ENCODE measurements around the gene NPHP4.

Gene NPHP4

DNA sequence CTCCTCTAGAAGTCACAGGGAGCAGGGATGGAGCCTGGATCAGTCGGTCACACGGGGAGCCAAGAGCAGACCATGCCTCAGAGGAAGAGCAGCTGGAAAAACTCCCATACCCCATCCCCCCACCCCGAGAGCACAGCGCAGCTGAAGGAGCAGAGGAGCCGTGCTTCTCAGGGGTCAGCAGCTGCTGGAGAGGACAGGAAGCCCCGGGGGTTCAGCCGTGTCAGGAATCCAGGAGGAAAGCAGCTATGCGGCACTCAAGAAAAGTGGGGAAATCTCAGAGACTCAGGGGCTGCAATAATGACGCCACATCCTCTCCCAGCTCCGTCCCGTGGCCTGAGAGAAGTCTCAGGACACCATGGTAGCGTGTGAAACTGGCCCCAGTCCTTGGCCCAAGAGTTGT lies 102.3 kb downstream of the NPHP4 start:
- TF ChIP-seq, protein P1, sequence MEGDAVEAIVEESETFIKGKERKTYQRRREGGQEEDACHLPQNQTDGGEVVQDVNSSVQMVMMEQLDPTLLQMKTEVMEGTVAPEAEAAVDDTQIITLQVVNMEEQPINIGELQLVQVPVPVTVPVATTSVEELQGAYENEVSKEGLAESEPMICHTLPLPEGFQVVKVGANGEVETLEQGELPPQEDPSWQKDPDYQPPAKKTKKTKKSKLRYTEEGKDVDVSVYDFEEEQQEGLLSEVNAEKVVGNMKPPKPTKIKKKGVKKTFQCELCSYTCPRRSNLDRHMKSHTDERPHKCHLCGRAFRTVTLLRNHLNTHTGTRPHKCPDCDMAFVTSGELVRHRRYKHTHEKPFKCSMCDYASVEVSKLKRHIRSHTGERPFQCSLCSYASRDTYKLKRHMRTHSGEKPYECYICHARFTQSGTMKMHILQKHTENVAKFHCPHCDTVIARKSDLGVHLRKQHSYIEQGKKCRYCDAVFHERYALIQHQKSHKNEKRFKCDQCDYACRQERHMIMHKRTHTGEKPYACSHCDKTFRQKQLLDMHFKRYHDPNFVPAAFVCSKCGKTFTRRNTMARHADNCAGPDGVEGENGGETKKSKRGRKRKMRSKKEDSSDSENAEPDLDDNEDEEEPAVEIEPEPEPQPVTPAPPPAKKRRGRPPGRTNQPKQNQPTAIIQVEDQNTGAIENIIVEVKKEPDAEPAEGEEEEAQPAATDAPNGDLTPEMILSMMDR (IDR thresholded peaks at IDR 0.05; ENCODE audit: low read depth, low read length, poor library complexity, severe bottlenecking), result no peak
- TF ChIP-seq EZH2phosphoT487 (IDR thresholded peaks at IDR 0.05; ENCODE audit: borderline replicate concordance, low read length), result no peak
- no peaks in the 10 kb centered on the region for H3K79me2 ChIP-seq (ENCODE audit: control insufficient read depth, low read length)
- H3K9me2 ChIP-seq (replicated peaks; ENCODE audit: control insufficient read depth, low read length), result no peaks in the 10 kb centered on the region
- H3K9me3 ChIP-seq (ENCODE audit: control insufficient read depth, insufficient read depth, low read length), result no peaks in the 10 kb centered on the region
- H3K4me3 ChIP-seq (ENCODE audit: low read length), result no peak overlapping the region
- no peak overlapping the region for H3K4me2 ChIP-seq (ENCODE audit: low read length)
- no peaks in the 10 kb centered on the region for H3K4me1 ChIP-seq (ENCODE audit: control insufficient read depth, low read length)
- H3K27me3 ChIP-seq (ENCODE audit: control insufficient read depth, low read length), result no peaks in the 10 kb centered on the region
- no peaks in the 10 kb centered on the region for H4K20me1 ChIP-seq (ENCODE audit: control insufficient read depth, insufficient read depth, low read depth, low read length)
- H3F3A ChIP-seq (ENCODE audit: control insufficient read depth, insufficient read depth), result no peaks in the 10 kb centered on the region
- no peak overlapping the region for H3K27ac ChIP-seq (ENCODE audit: low read depth, low read length)
- no peaks in the 10 kb centered on the region for H3K36me3 ChIP-seq (ENCODE audit: control insufficient read depth, low read length)

DNA sequence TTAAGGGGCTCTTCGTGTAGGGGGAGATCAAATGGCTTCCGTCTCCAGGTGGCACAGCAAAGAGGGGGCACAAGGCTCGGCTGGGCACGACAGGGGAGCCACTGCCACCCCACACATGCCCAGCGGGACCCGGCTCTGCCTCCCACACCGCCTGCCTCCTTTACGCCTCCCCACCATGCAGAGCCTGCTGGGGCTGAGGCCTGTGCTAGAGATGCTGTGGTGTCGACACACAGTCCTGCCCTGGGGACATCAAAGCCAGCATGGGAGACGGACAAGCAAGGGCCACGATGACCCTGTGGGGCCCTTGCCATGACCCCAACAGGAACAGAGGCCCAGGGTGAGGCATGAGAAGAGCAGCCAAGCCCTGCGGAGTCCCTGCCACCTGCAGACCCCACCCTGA lies 102.8 kb downstream of the NPHP4 start:
- Histone ChIP-seq H3K79me2 (ENCODE audit: control insufficient read depth, low read length) (no peaks in the 10 kb centered on the region), H3K27ac (ENCODE audit: low read depth, low read length) (no peak overlapping the region), H3K4me3 (ENCODE audit: low read length) (no peak overlapping the region), H3K9me3 (ENCODE audit: control insufficient read depth, insufficient read depth, low read length) (no peaks in the 10 kb centered on the region), H3K36me3 (ENCODE audit: control insufficient read depth, low read length) (no peaks in the 10 kb centered on the region), H3K9me2 (replicated peaks; ENCODE audit: control insufficient read depth, low read length) (no peaks in the 10 kb centered on the region), H3K4me1 (ENCODE audit: control insufficient read depth, low read length) (no peaks in the 10 kb centered on the region), H3F3A (ENCODE audit: control insufficient read depth, insufficient read depth) (no peaks in the 10 kb centered on the region), H3K27me3 (ENCODE audit: control insufficient read depth, low read length) (no peaks in the 10 kb centered on the region), H3K4me2 (ENCODE audit: low read length) (no peak overlapping the region), H4K20me1 (ENCODE audit: control insufficient read depth, insufficient read depth, low read depth, low read length) (no peaks in the 10 kb centered on the region)
- TF ChIP-seq, protein P1 (IDR thresholded peaks at IDR 0.05; ENCODE audit: low read depth, low read length, poor library complexity, severe bottlenecking), result no peak
- TF ChIP-seq EZH2phosphoT487 (IDR thresholded peaks at IDR 0.05; ENCODE audit: borderline replicate concordance, low read length), result no peak

DNA sequence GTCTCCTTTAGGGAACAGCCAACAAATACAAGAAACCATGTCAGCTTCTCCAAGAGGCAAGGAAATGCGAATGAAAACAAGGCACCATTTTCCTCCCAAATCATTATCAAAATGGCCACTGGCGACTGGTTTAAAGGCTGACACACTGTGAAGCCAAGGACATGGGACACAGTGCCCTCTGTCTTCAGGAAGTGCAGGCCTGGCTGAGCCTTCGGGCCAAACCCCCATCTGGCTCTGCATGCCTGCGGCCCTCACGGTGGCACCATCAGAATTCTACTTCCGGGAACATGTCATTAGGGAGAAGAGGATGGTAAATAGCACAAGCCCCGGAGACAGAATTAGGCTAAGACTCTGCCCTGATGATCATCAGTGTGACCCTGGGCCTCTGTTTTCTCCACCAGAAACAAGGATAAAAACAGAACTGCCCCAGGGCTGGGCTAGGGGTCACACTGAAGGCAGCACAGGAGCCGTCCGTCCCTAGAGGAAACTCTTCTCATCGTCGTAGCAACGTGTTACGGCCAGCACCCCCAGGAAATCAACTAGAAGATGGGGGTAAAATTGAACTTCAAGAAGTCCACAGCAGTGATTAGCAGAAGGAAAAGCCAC lies 103.5 kb downstream of the NPHP4 start:
- Histone ChIP-seq H3K4me1 (ENCODE audit: control insufficient read depth, low read length) (no peaks in the 10 kb centered on the region), H3K9me2 (replicated peaks; ENCODE audit: control insufficient read depth, low read length) (no peaks in the 10 kb centered on the region), H4K20me1 (ENCODE audit: control insufficient read depth, insufficient read depth, low read depth, low read length) (no peaks in the 10 kb centered on the region), H3K27ac (ENCODE audit: low read depth, low read length) (no peak overlapping the region), H3K36me3 (ENCODE audit: control insufficient read depth, low read length) (no peaks in the 10 kb centered on the region), H3K4me2 (ENCODE audit: low read length) (no peak overlapping the region), H3K27me3 (ENCODE audit: control insufficient read depth, low read length) (no peaks in the 10 kb centered on the region), H3K9me3 (ENCODE audit: control insufficient read depth, insufficient read depth, low read length) (no peaks in the 10 kb centered on the region), H3K79me2 (ENCODE audit: control insufficient read depth, low read length) (no peaks in the 10 kb centered on the region), H3K4me3 (ENCODE audit: low read length) (no peak overlapping the region), H3F3A (ENCODE audit: control insufficient read depth, insufficient read depth) (no peaks in the 10 kb centered on the region)
- TF ChIP-seq, protein P1 (IDR thresholded peaks at IDR 0.05; ENCODE audit: low read depth, low read length, poor library complexity, severe bottlenecking), result no peak
- no peak for TF ChIP-seq EZH2phosphoT487 (IDR thresholded peaks at IDR 0.05; ENCODE audit: borderline replicate concordance, low read length)
